SK-N-MC (cell line): Measurements from ENCODE around the gene NKX1-1.

Experiments used
- EZH2 ChIP-seq: fragments of 200-600 bp; sonication (generic); IDR thresholded peaks from one replicate; pipeline ENCODE4 v1.6.1; 2017; ENCODE audit warnings: antibody characterized with exemption
- POLR2AphosphoS5 ChIP-seq: IDR thresholded peaks from 2 replicates; pipeline ENCODE4 v1.6.1; 2012; ENCODE audit warnings: mild to moderate bottlenecking, low read depth, low read length, borderline replicate concordance

GRCh38 chr4:1367936-1368289 is 38.3 kb downstream of the NKX1-1 start:
- TF ChIP-seq POLR2AphosphoS5: no peak
- TF ChIP-seq EZH2: no peak
